ENCODE measurements around the gene PANX1. TPM values are rescaled to one million over a fixed set of nuclear protein-coding genes. Genes with fewer than 3 reads are reported as not detected.

PANX1 gene
- polyA plus RNA-seq, 2 donors: 2.9 to 3.5 TPM

- H3K27me3 ChIP-seq (ENCODE audit: control insufficient read depth in 1 of 2, insufficient read depth in 2 of 2, low read length in 2 of 2): no peaks in the 10 kb centered on the region
- 58 to 61% methylated on average over 4 of the region's 4 CpGs for WGBS, 2 donors
- no peak overlapping the region for H3K27ac ChIP-seq (ENCODE audit: low read depth in 2 of 2, low read length in 1 of 2)
- no peaks in the 10 kb centered on the region for H3K9me3 ChIP-seq (ENCODE audit: control insufficient read depth in 2 of 2, insufficient read depth in 1 of 2, low read depth in 1 of 2, low read length in 1 of 2)
- no peaks in the 10 kb centered on the region for H3K36me3 ChIP-seq (ENCODE audit: control insufficient read depth in 2 of 2, insufficient read depth in 2 of 2, low read length in 1 of 2)
- H3K4me1 ChIP-seq (ENCODE audit: control insufficient read depth in 2 of 2, insufficient read depth in 2 of 2, low read length in 1 of 2): no peaks in the 10 kb centered on the region
- no peak overlapping the region for H3K4me3 ChIP-seq (ENCODE audit: low read depth in 1 of 2, low read length in 2 of 2)
Measured at GRCh38 chr11:94196363-94196762, 67.7 kb downstream of the PANX1 start.

GRCh38 chr11:94198718-94199117, 70.1 kb downstream of the PANX1 start:
- Histone ChIP-seq H3K27me3 (ENCODE audit: control insufficient read depth in 1 of 2, insufficient read depth in 2 of 2, low read length in 2 of 2) (no peaks in the 10 kb centered on the region), H3K4me1 (ENCODE audit: control insufficient read depth in 2 of 2, insufficient read depth in 2 of 2, low read length in 1 of 2) (no peaks in the 10 kb centered on the region), H3K9me3 (ENCODE audit: control insufficient read depth in 2 of 2, insufficient read depth in 1 of 2, low read depth in 1 of 2, low read length in 1 of 2) (no peaks in the 10 kb centered on the region), H3K27ac (ENCODE audit: low read depth in 2 of 2, low read length in 1 of 2) (no peak overlapping the region), H3K4me3 (ENCODE audit: low read depth in 1 of 2, low read length in 2 of 2) (no peak overlapping the region), H3K36me3 (ENCODE audit: control insufficient read depth in 2 of 2, insufficient read depth in 2 of 2, low read length in 1 of 2) (no peaks in the 10 kb centered on the region)
- WGBS, 2 donors: 87 to 95% methylated on average over 3 of the region's 3 CpGs

DNA sequence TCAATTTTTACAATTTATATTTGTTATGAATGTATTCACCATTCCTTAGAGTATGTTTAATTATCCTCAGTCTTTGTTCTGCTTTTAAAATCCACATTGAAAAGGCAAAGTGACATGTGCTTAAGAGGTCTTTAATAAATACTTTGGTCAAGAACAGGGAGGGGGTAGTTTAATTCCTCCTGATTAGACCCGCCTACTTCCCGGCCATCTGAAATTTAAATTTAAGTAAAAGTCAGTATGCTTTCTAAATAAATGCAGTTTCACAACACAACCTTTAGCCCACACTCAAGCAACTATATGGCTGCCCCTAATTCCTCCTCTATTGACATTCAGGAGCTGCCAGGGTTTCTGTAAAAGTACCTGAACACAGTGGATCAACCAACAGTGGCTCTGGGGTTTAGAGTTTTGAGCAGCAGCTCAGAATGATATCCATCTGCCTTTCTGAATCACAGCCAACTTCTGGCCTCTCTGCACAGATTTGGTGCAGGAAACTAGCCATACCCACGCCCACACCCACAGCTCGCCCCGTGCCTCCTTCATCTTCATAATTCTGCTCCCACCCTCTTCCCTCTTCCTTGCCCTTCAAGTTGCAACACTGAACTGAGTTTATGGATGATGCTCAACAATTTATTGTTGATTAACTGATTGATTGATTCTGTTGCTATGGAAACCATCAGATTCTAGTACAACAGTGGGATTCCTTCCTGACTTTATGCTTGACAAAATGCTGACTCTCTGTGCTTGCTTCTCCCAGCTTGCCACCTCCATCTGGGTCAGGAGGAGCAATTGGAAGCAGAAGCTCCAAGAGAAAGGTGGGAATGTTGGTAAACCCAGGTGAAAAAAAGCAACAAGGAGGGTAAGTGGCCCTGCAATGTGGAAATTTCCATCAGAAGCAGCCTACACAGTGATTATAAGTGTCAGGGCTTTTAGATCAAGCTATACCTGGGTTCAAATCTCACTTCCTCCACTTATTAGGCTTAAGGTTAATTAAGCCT, 70.8 kb downstream of the PANX1 start:
- H3K27me3 ChIP-seq (ENCODE audit: control insufficient read depth in 1 of 2, insufficient read depth in 2 of 2, low read length in 2 of 2): no peaks in the 10 kb centered on the region
- no peaks in the 10 kb centered on the region for H3K4me1 ChIP-seq (ENCODE audit: control insufficient read depth in 2 of 2, insufficient read depth in 2 of 2, low read length in 1 of 2)
- H3K27ac ChIP-seq (ENCODE audit: low read depth in 2 of 2, low read length in 1 of 2): no peak overlapping the region
- no peaks in the 10 kb centered on the region for H3K9me3 ChIP-seq (ENCODE audit: control insufficient read depth in 2 of 2, insufficient read depth in 1 of 2, low read depth in 1 of 2, low read length in 1 of 2)
- no peak overlapping the region for H3K4me3 ChIP-seq (ENCODE audit: low read depth in 1 of 2, low read length in 2 of 2)
- WGBS, 2 donors: 63 to 70% methylated on average over 5 of the region's 5 CpGs
- no peaks in the 10 kb centered on the region for H3K36me3 ChIP-seq (ENCODE audit: control insufficient read depth in 2 of 2, insufficient read depth in 2 of 2, low read length in 1 of 2)

- Histone ChIP-seq H3K36me3 (ENCODE audit: control insufficient read depth in 2 of 2, insufficient read depth in 2 of 2, low read length in 1 of 2) (no peaks in the 10 kb centered on the region), H3K27ac (ENCODE audit: low read depth in 2 of 2, low read length in 1 of 2) (no peak overlapping the region), H3K4me1 (ENCODE audit: control insufficient read depth in 2 of 2, insufficient read depth in 2 of 2, low read length in 1 of 2) (no peaks in the 10 kb centered on the region), H3K27me3 (ENCODE audit: control insufficient read depth in 1 of 2, insufficient read depth in 2 of 2, low read length in 2 of 2) (no peaks in the 10 kb centered on the region), H3K4me3 (ENCODE audit: low read depth in 1 of 2, low read length in 2 of 2) (no peak overlapping the region), H3K9me3 (ENCODE audit: control insufficient read depth in 2 of 2, insufficient read depth in 1 of 2, low read depth in 1 of 2, low read length in 1 of 2) (no peaks in the 10 kb centered on the region)
- 32 to 35% methylated on average over 3 of the region's 3 CpGs for WGBS, 2 donors
Measured at GRCh38 chr11:94201004-94201465, 72.4 kb downstream of the PANX1 start.

DNA sequence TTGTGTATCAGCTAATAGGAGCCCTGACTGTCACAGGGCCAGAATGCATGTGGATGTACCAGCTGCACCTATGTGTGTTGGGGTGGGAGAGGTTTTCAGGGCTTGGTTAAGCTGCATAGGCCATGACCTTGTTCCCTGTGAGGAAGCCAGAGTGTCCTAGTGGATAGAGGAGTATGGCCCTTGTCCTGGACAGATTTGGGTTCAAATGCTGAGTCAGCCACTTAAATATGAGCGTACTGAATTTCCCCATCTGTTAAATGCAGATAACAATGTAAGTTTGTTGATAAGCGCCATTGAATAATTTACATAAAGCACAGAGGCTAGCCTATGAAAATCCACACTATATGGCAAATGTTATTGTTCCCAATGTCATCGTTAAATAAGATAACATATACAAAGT, 74.4 kb downstream of the PANX1 start:
- H3K36me3 ChIP-seq (ENCODE audit: control insufficient read depth in 2 of 2, insufficient read depth in 2 of 2, low read length in 1 of 2): no peaks in the 10 kb centered on the region
- no peaks in the 10 kb centered on the region for H3K9me3 ChIP-seq (ENCODE audit: control insufficient read depth in 2 of 2, insufficient read depth in 1 of 2, low read depth in 1 of 2, low read length in 1 of 2)
- WGBS, 2 donors: 73 to 81% methylated on average over 3 of the region's 3 CpGs
- H3K27ac ChIP-seq (ENCODE audit: low read depth in 2 of 2, low read length in 1 of 2): no peak overlapping the region
- no peaks in the 10 kb centered on the region for H3K27me3 ChIP-seq (ENCODE audit: control insufficient read depth in 1 of 2, insufficient read depth in 2 of 2, low read length in 2 of 2)
- no peaks in the 10 kb centered on the region for H3K4me1 ChIP-seq (ENCODE audit: control insufficient read depth in 2 of 2, insufficient read depth in 2 of 2, low read length in 1 of 2)
- H3K4me3 ChIP-seq (ENCODE audit: low read depth in 1 of 2, low read length in 2 of 2): no peak overlapping the region

DNA sequence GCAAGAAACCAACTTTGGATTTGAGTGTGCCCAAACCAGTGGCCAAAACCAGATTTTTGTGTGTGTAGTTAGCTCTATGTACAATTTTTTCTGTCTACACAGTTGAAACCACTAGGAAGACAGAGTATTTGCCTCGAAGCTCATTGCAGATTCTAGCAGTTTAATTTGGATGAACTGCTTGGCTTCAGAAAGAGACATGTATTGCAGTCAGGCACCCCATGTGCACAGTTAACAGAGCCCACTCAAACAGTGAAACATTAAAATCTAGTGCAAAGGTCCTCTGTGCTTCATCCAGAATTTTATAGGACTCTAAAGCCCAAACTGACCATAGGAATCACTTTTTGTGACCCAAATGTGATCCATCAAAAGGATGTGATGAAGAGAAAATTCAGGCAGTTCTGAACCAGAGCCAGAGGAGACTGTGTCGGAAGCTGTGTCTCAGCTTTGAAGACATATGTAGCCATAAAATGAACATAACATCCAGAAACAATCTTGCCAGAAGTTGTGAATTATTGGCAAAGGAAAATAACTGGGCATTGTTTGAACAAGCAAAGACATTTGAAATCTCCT, 82.7 kb downstream of the PANX1 start:
- Histone ChIP-seq H3K9me3 (ENCODE audit: control insufficient read depth in 2 of 2, insufficient read depth in 1 of 2, low read depth in 1 of 2, low read length in 1 of 2) (no peaks in the 10 kb centered on the region), H3K36me3 (ENCODE audit: control insufficient read depth in 2 of 2, insufficient read depth in 2 of 2, low read length in 1 of 2) (no peaks in the 10 kb centered on the region), H3K4me1 (ENCODE audit: control insufficient read depth in 2 of 2, insufficient read depth in 2 of 2, low read length in 1 of 2) (no peaks in the 10 kb centered on the region), H3K27ac (ENCODE audit: low read depth in 2 of 2, low read length in 1 of 2) (no peak overlapping the region), H3K4me3 (ENCODE audit: low read depth in 1 of 2, low read length in 2 of 2) (no peak overlapping the region), H3K27me3 (ENCODE audit: control insufficient read depth in 1 of 2, insufficient read depth in 2 of 2, low read length in 2 of 2) (no peaks in the 10 kb centered on the region)
- 41 to 49% methylated on average over 2 of the region's 2 CpGs for WGBS, 2 donors

- H3K4me3 ChIP-seq (ENCODE audit: low read depth in 1 of 2, low read length in 2 of 2): no peak overlapping the region
- H3K27me3 ChIP-seq (ENCODE audit: control insufficient read depth in 1 of 2, insufficient read depth in 2 of 2, low read length in 2 of 2): no peaks in the 10 kb centered on the region
- no peaks in the 10 kb centered on the region for H3K9me3 ChIP-seq (ENCODE audit: control insufficient read depth in 2 of 2, insufficient read depth in 1 of 2, low read depth in 1 of 2, low read length in 1 of 2)
- H3K4me1 ChIP-seq (ENCODE audit: control insufficient read depth in 2 of 2, insufficient read depth in 2 of 2, low read length in 1 of 2): no peaks in the 10 kb centered on the region
- H3K27ac ChIP-seq (ENCODE audit: low read depth in 2 of 2, low read length in 1 of 2): no peak overlapping the region
- H3K36me3 ChIP-seq (ENCODE audit: control insufficient read depth in 2 of 2, insufficient read depth in 2 of 2, low read length in 1 of 2): no peaks in the 10 kb centered on the region
- WGBS, 2 donors: 84 to 86% methylated on average over 2 of the region's 2 CpGs
Measured at GRCh38 chr11:94212898-94213297, 84.3 kb downstream of the PANX1 start.

GRCh38 chr11:94217705-94218104, 89.1 kb downstream of the PANX1 start:
- Histone ChIP-seq H3K4me1 (ENCODE audit: control insufficient read depth in 2 of 2, insufficient read depth in 2 of 2, low read length in 1 of 2) (no peaks in the 10 kb centered on the region), H3K4me3 (ENCODE audit: low read depth in 1 of 2, low read length in 2 of 2) (no peak overlapping the region), H3K9me3 (ENCODE audit: control insufficient read depth in 2 of 2, insufficient read depth in 1 of 2, low read depth in 1 of 2, low read length in 1 of 2) (no peaks in the 10 kb centered on the region), H3K36me3 (ENCODE audit: control insufficient read depth in 2 of 2, insufficient read depth in 2 of 2, low read length in 1 of 2) (no peaks in the 10 kb centered on the region), H3K27ac (ENCODE audit: low read depth in 2 of 2, low read length in 1 of 2) (no peak overlapping the region), H3K27me3 (ENCODE audit: control insufficient read depth in 1 of 2, insufficient read depth in 2 of 2, low read length in 2 of 2) (no peaks in the 10 kb centered on the region)
- 85% methylated on average over 1 of the region's 1 CpG for WGBS, 2 donors

DNA sequence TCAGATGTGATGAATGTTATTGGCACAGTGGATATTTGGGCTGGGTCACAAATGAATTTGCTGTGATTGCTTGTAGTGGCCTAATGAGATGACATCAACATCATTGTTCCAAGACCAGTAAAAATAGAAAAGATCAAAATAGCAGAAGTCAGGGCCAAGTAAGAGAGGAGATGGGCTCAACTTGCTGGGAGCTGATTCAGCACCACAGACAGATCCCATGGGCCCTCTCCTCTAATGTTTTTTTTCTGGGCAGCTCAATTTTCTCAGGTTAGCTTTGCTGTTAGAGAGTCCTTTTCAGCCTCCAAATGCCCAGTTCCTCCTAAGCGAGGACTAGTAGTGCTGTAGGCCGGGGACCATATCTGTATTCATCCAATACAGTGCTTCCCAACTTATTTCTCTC, 89.7 kb downstream of the PANX1 start:
- H3K9me3 ChIP-seq (ENCODE audit: control insufficient read depth in 2 of 2, insufficient read depth in 1 of 2, low read depth in 1 of 2, low read length in 1 of 2): no peaks in the 10 kb centered on the region
- H3K4me3 ChIP-seq (ENCODE audit: low read depth in 1 of 2, low read length in 2 of 2): no peak overlapping the region
- no peaks in the 10 kb centered on the region for H3K27me3 ChIP-seq (ENCODE audit: control insufficient read depth in 1 of 2, insufficient read depth in 2 of 2, low read length in 2 of 2)
- H3K36me3 ChIP-seq (ENCODE audit: control insufficient read depth in 2 of 2, insufficient read depth in 2 of 2, low read length in 1 of 2): no peaks in the 10 kb centered on the region
- H3K27ac ChIP-seq (ENCODE audit: low read depth in 2 of 2, low read length in 1 of 2): no peak overlapping the region
- 91 to 93% methylated on average over 2 of the region's 2 CpGs for WGBS, 2 donors
- no peaks in the 10 kb centered on the region for H3K4me1 ChIP-seq (ENCODE audit: control insufficient read depth in 2 of 2, insufficient read depth in 2 of 2, low read length in 1 of 2)
